BLaER1 (cell line): Measurements from ENCODE around the gene ISYNA1.

Source experiments
- H3K27ac ChIP-seq: shearing (Covaris generic); formaldehyde crosslinking; 2 replicates; pipeline ENCODE4 v1.8.1; 2022
- H3K27me3 ChIP-seq: shearing (Covaris generic); formaldehyde crosslinking; 2 replicates; pipeline ENCODE4 v1.8.1; 2022
- H3K36me3 ChIP-seq: shearing (Covaris generic); formaldehyde crosslinking; 2 replicates; pipeline ENCODE4 v1.8.1; 2022
- H3K4me1 ChIP-seq: shearing (Covaris generic); formaldehyde crosslinking; 2 replicates; pipeline ENCODE4 v1.8.1; 2022
- H3K4me2 ChIP-seq: shearing (Covaris generic); formaldehyde crosslinking; 2 replicates; pipeline ENCODE4 v1.8.1; 2022
- H3K4me3 ChIP-seq: shearing (Covaris generic); formaldehyde crosslinking; 2 replicates; pipeline ENCODE4 v1.8.1; 2022
- H3K9ac ChIP-seq: shearing (Covaris generic); formaldehyde crosslinking; 2 replicates; pipeline ENCODE4 v1.8.1; 2022
- H3K9me3 ChIP-seq: shearing (Covaris generic); formaldehyde crosslinking; 2 replicates; pipeline ENCODE4 v1.8.1; 2022
- H4K20me1 ChIP-seq: shearing (Covaris generic); formaldehyde crosslinking; 2 replicates; pipeline ENCODE4 v1.8.1; 2022
- Cebpa-rat ChIP-seq: shearing (Covaris generic); IDR thresholded peaks from 2 replicates; pipeline ENCODE4 v1.8.1; 2022

The ISYNA1 gene

DNA sequence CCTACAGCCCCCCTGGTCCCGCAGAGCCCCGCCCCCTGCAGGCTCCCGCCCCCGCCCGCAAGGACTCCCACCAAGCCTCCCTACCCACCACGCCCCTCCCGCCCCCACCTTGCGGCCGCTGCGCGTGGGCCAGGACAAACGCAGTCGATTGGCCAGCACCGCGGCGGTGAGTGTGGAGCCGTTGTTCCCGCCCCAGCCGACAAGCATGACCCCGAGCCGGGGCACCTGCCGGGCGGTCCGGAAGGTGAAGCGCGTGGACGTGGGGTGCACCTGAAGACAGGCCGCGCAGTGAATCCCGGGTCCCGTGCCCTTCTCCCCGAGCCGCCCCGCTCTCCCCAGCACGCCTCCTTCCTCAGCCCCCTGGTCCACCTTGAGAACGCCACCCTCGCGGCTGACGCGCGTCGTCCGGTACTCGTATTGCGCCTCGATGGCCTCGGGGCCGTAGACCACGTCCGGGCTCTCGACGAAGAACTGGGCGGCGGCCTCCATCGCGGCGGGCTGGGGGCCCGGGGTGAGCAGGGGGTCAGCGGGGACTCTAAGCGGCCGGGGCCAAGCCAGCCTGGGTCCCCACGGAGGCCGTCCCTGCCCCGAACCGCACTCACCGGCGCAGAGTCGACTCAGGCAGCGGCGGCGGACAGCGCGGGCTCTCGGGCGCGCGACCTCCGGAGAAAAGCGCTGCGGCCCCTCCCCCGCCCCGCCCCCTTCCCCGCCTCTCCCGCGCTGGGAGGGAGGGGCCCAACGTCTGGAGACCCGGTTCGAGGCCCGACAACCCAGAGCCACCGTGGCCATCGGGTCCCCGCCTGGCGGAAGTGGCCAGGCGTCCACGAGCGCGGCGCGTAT lies at the start of gene ISYNA1:
Gene ISYNA1 (minus strand): TSS at position 643 of the 840 bp plus-strand sequence. CDS start 154 bp downstream, at position 489.
- TF ChIP-seq Cebpa-rat: no peak
- H4K20me1 ChIP-seq: peaks cover 49% of the 10 kb centered on the region
- peaks cover 23% of the 10 kb centered on the region for H3K36me3 ChIP-seq
- peak within 1 kb of the TSS; percentile 86 for H3K4me3 ChIP-seq
- H3K9me3 ChIP-seq: no peaks in the 10 kb centered on the region
- H3K27ac ChIP-seq: peak within 1 kb of the TSS; percentile 85
- H3K27me3 ChIP-seq: no peaks in the 10 kb centered on the region
- peak within 1 kb of the TSS; percentile 84 for H3K9ac ChIP-seq
- H3K4me2 ChIP-seq: peak within 1 kb of the TSS; percentile 96
- peaks cover 67% of the 10 kb centered on the region for H3K4me1 ChIP-seq

DNA sequence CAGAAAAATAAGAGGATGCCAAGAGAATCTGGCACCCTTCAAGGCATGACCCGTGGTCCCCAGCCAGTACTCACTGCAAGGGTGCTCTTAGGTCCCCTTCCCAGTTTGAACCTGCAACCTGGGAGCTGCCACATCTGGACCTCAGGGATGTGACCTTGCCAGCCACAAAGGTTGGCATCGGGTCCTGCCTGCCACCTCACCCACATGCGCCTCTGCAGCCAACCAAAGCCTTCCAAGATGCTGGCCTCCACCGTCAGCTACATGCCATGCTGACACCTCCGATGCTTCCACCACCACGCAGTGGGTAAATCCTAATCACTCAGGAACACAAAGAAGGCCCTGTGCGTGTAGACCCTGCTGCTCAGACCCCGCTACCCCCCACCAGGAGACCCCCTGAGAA lies 48.8 kb upstream of the ISYNA1 start:
- H3K4me1 ChIP-seq: peaks cover 81% of the 10 kb centered on the region
- H3K9me3 ChIP-seq: no peaks in the 10 kb centered on the region
- H3K4me2 ChIP-seq: peak overlapping the region; percentile 78
- peaks cover 100% of the 10 kb centered on the region for H4K20me1 ChIP-seq
- H3K36me3 ChIP-seq: no peaks in the 10 kb centered on the region
- no peaks in the 10 kb centered on the region for H3K27me3 ChIP-seq
- no peak for TF ChIP-seq Cebpa-rat
- 0 out of 2 replicates have a peak overlapping the region, but pooled peaks have one; percentile 41 for H3K9ac ChIP-seq
- H3K4me3 ChIP-seq: no peak overlapping the region
- H3K27ac ChIP-seq: no peak overlapping the region

DNA sequence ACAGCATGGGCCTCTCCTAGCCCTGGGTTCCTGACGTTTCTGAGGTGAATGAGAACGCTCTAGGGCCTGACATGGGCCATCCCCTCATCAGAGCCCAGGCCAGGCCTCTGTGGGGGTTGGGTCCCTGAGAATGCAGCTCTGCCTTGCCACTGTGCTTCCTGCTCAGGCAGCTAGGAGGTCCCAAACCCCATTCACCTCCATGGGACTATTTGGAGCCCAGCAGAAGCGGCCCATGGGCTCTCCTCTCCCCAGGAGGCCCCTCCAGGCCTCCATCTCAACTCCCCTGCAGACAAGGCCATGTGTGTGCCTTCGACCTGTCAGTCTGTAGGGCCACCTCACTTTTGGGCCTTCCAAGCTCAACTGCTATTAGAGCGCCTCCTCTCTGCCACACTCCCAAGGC lies 47.1 kb upstream of the ISYNA1 start:
- peak overlapping the region; percentile 78 for H3K4me2 ChIP-seq
- H3K9ac ChIP-seq: peak overlapping the region; percentile 12; the same call in 1 of the 2 replicates
- no peak for TF ChIP-seq Cebpa-rat
- H3K27me3 ChIP-seq: no peaks in the 10 kb centered on the region
- no peaks in the 10 kb centered on the region for H3K36me3 ChIP-seq
- H3K4me1 ChIP-seq: peaks cover 87% of the 10 kb centered on the region
- no peak overlapping the region for H3K4me3 ChIP-seq
- H3K9me3 ChIP-seq: no peaks in the 10 kb centered on the region
- peaks cover 100% of the 10 kb centered on the region for H4K20me1 ChIP-seq
- H3K27ac ChIP-seq: peak overlapping the region; percentile 37; the same call in 1 of the 2 replicates

DNA sequence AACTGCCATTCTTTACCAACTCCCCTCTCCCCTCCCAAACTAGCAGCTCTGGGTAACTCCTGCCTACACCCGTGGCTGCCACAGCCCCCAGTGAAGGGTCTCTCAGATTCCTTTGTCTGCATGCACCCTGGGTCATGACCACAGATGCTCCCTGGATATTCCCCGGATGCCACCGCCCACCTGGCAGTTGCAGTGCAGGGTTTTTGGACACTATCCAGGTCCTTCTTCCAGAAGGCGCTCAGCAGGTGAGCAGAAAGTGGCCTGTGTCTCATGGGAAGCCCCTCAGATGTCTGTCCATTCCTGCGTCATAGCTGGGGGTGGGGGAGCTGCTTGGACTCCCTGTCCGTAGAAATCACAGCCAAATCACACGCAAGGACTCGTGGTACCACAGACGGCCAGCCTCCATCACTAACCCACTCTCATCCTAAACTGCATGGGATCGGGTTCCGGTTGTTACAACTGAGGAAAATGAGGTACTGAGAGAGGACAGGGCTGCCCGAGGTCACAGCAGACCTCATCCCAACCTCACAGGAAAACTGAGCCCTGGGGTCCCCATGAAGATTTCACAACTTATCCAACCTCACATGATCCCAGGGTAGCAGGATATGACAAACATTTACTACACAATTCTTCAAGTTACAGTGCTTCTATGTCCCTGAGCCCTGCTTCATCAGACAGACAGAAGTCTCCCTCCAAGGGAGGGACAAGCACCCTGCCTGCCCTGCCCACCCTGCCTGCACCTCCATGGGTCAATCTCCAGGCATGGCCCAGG lies 45.4 kb upstream of the ISYNA1 start:
- Histone ChIP-seq H3K4me2 (no peak overlapping the region), H3K4me1 (peaks cover 88% of the 10 kb centered on the region), H3K4me3 (no peak overlapping the region), H3K9ac (no peak overlapping the region), H3K27ac (peak overlapping the region; percentile 30; the same call in 1 of the 2 replicates), H3K9me3 (no peaks in the 10 kb centered on the region), H3K27me3 (no peaks in the 10 kb centered on the region), H4K20me1 (peaks cover 100% of the 10 kb centered on the region), H3K36me3 (no peaks in the 10 kb centered on the region)
- no peak for TF ChIP-seq Cebpa-rat

DNA sequence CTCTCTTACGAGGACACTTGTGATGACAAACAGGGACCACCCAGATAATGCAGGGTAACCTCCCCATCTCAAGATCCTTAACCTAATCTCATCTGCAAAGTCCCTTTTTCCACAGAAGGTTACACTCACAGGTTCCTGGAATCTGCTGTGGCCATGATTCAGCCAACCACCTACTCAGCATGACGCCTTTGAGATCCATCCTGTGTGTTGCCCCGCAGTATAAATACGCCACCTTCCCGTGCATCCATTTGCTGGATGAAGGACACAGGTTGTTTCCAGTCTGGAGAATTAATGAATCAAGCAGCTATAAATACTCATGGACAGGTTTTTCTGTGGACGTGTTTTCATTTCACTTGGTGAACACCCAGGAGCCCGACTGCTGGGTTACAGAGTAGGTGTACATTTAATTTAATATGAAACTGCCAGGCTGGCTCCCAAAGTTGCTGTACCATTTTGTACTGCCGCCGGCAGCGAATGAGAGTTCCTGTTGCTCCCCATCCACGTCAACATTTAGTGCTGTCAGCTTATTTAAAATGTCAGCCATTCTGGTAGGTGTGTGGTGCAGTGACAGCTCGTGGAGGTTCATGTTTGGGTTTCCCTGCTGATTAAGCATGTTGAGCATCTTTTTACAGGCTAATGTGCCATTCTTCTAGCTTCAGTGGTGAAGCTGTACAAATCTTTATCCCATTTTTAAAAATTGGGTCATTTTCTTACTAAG lies 43.7 kb upstream of the ISYNA1 start:
- Histone ChIP-seq H3K4me3 (no peak overlapping the region), H3K9ac (no peak overlapping the region), H4K20me1 (peaks cover 100% of the 10 kb centered on the region), H3K27ac (no peak overlapping the region), H3K27me3 (no peaks in the 10 kb centered on the region), H3K36me3 (peaks cover 10% of the 10 kb centered on the region; the same call in 1 of the 2 replicates), H3K4me1 (peaks cover 88% of the 10 kb centered on the region), H3K9me3 (peaks cover 5% of the 10 kb centered on the region; the same call in 1 of the 2 replicates), H3K4me2 (no peak overlapping the region)
- no peak for TF ChIP-seq Cebpa-rat

DNA sequence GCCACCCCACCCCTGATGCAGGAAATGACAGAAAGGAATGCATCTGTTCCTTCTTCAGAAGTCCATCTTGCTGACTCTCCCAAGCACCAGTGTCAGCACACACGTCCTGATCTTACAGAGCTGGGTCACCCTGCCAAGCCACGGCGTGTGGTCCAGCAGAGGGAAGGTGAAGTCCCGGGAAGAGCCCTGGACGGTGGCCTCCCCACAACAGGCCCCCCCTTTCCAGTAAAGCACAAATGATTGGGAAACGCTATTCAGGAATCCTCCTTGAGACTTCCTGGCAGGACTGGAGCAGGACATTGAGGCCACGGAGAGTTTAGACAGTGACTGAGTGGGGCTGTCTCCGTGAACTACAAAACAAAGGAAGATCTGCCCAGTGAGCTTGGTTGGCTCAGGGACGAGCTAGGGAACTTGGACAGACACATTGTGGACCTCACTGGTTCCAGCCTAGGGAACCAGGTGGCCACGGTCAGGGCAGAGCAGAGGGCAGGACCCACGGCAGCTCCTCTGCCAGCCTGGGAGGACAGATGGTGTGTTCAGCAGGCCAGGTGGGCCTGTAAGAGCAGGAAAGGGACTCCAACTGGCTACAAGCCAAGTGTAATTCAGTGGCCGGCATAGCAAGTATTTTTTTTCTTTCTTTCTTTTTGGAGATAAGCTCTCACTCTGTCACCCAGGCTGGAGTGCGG lies 42.2 kb upstream of the ISYNA1 start:
- Histone ChIP-seq H3K9me3 (peaks cover 5% of the 10 kb centered on the region; the same call in 1 of the 2 replicates), H4K20me1 (peaks cover 100% of the 10 kb centered on the region), H3K4me3 (no peak overlapping the region), H3K27me3 (no peaks in the 10 kb centered on the region), H3K36me3 (peaks cover 11% of the 10 kb centered on the region; the same call in 1 of the 2 replicates), H3K27ac (peak overlapping the region; percentile 73), H3K9ac (peak overlapping the region; percentile 48), H3K4me2 (peak overlapping the region; percentile 85), H3K4me1 (peaks cover 88% of the 10 kb centered on the region)
- TF ChIP-seq Cebpa-rat: no peak

DNA sequence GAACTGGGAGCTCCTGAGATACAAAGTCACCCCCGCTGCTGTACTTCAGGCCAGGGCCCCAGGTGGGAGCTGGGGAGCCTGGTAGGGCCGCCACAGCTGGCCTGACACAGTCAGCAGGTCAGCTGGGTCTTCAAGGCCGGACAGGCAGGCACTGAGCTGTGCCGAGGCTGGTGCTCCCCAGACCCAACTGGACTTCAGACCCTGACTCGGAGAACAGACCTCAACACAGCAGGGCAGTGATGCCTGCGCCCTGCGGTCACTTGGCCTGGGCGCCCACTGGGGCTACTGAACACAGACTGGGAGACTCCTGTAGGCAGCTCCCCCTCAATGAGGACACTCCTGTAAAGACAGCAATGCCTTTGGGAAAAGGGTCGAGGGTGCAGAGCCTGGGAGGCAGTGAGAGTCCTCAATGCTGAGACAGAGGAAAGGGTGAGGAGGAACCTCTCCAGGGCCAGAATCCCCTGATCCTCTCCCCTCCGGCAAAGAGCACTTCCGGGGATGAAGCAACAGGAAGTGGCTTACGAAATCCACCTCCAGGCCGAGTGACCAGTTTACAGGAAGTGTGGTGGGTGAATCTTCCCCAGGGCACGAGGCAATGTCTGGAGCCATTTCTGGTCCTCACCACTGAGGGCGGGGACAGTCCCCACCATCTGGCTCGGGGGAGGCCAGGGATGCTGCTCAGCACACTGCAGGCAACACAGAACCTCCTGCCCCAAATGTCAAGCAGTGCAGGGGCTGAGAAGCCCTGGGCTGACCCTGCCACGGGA lies 40.8 kb upstream of the ISYNA1 start:
- Histone ChIP-seq H3K36me3 (peaks cover 16% of the 10 kb centered on the region; the same call in 1 of the 2 replicates), H4K20me1 (peaks cover 100% of the 10 kb centered on the region), H3K4me3 (no peak overlapping the region; the same call in 1 of the 2 replicates), H3K4me1 (peaks cover 86% of the 10 kb centered on the region), H3K4me2 (peak overlapping the region; percentile 85), H3K27me3 (no peaks in the 10 kb centered on the region), H3K9me3 (peaks cover 5% of the 10 kb centered on the region; the same call in 1 of the 2 replicates), H3K27ac (peak overlapping the region; percentile 73), H3K9ac (peak overlapping the region; percentile 51)
- TF ChIP-seq Cebpa-rat: peak; percentile 87

DNA sequence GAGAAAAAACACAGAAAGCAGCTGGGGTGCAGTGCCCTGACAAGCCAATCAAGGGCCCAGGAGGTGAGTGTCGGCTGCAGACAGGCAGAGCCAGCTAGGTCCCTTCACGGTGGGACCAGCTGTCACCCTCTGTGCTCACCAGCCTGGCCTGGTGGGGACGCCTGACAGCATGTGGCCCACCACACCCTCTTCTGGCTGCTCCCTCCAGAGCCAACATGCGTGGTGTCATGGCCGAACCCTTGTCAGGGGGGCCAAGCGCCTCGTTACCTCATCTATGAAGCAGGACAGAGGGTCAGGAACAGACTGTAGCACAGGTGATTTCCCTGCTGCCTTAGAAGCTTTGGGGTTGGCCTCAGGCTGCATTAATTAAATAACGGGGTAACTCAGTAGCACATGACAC lies 40.0 kb upstream of the ISYNA1 start:
- H3K27ac ChIP-seq: peak overlapping the region; percentile 73
- H3K9me3 ChIP-seq: peaks cover 5% of the 10 kb centered on the region; the same call in 1 of the 2 replicates
- peaks cover 21% of the 10 kb centered on the region; the same call in 1 of the 2 replicates for H3K36me3 ChIP-seq
- no peaks in the 10 kb centered on the region for H3K27me3 ChIP-seq
- H3K4me1 ChIP-seq: peaks cover 79% of the 10 kb centered on the region
- H4K20me1 ChIP-seq: peaks cover 100% of the 10 kb centered on the region
- H3K4me3 ChIP-seq: no peak overlapping the region
- TF ChIP-seq Cebpa-rat: no peak
- H3K4me2 ChIP-seq: peak overlapping the region; percentile 85; the same call in 1 of the 2 replicates
- no peak overlapping the region for H3K9ac ChIP-seq
